K562 (cell line): ENCODE measurements around the gene HAGHL. TPM values are rescaled to one million over a fixed set of nuclear protein-coding genes. Genes with fewer than 3 reads are reported as not detected.

Experiments used
- ARHGAP35 ChIP-seq: fragments of 450-650 bp; IDR thresholded peaks from 2 replicates; pipeline ENCODE4 v1.6.1; 2018; ENCODE audit not compliant: partially characterized antibody
- ETS2 ChIP-seq: IDR thresholded peaks from 2 replicates; pipeline ENCODE4 v1.6.1; 2016; ENCODE audit warnings: borderline replicate concordance, missing genetic modification characterization, mild to moderate bottlenecking, moderate library complexity, missing compliant biosample characterization; ENCODE audit not compliant: poor library complexity, severe bottlenecking
- FOXA3 ChIP-seq, 2 experiments: fragments of 450-650 bp in 1 of 2; sonication (generic) in 1 of 2; formaldehyde crosslinking; IDR thresholded peaks in 1 of 2; conservative IDR thresholded peaks in 1 of 2; 2 replicates each; pipeline versions ENCODE4 v1.4.0 to v1.8.0; 2020 to 2022; ENCODE audit warnings: mild to moderate bottlenecking in 2 of 2, missing genetic modification reagents in 1 of 2
- JUN ChIP-seq, 2 experiments: sonication (generic) in 1 of 2; formaldehyde crosslinking in 1 of 2; IDR thresholded peaks; 2 replicates each; pipeline versions ENCODE4 v1.6.1 to v1.8.0; 2012 to 2022; ENCODE audit warnings: borderline replicate concordance in 2 of 2, mild to moderate bottlenecking in 2 of 2, improper control_type of control experiment in 1 of 2, low read depth in 1 of 2, low read length in 1 of 2, missing genetic modification reagents in 1 of 2
- KLF10 ChIP-seq: fragments of 250-450 bp; sonication (Bioruptor Pico); IDR thresholded peaks from 2 replicates; pipeline ENCODE4 v1.6.1; 2021; ENCODE audit warnings: matching md5 sums
- KLF13 ChIP-seq: fragments of 450-650 bp; IDR thresholded peaks from 2 replicates; pipeline ENCODE4 v1.6.1; 2016; ENCODE audit warnings: missing genetic modification characterization, low read depth, mild to moderate bottlenecking, missing compliant biosample characterization, moderate library complexity, borderline replicate concordance
- MTA3 ChIP-seq: fragments of 450-650 bp; formaldehyde crosslinking; IDR thresholded peaks from 2 replicates; pipeline ENCODE4 v1.6.1; 2017; ENCODE audit warnings: mild to moderate bottlenecking, borderline replicate concordance
- NR3C1 ChIP-seq: sonication (generic); formaldehyde crosslinking; IDR thresholded peaks from 2 replicates; pipeline ENCODE4 v1.8.1; 2022; ENCODE audit warnings: missing genetic modification reagents
- PHF8 ChIP-seq: fragments of 200-600 bp; sonication (generic); IDR thresholded peaks from 2 replicates; pipeline ENCODE4 v1.6.1; 2012; ENCODE audit warnings: mixed run types, mild to moderate bottlenecking, inconsistent platforms, low read length, moderate library complexity, borderline replicate concordance
- SOX6 ChIP-seq: fragments of 450-650 bp; IDR thresholded peaks from 2 replicates; pipeline ENCODE4 v1.6.1; 2014; ENCODE audit warnings: mild to moderate bottlenecking
- SRF ChIP-seq, 2 experiments: fragments of 250-450, 450-650 bp in 1 of 2; sonication (Bioruptor Pico) in 1 of 2; sonication (generic) in 1 of 2; formaldehyde crosslinking; IDR thresholded peaks; 2 replicates each; pipeline versions ENCODE4 v1.5.0 to v1.5.1; 2020 to 2022; ENCODE audit warnings: mild to moderate bottlenecking in 1 of 2, missing genetic modification reagents in 1 of 2
- TAF7 ChIP-seq: fragments of 450-650 bp; IDR thresholded peaks from 2 replicates; pipeline ENCODE4 v1.6.1; 2016; ENCODE audit warnings: missing genetic modification characterization, missing compliant biosample characterization
- TGIF2 ChIP-seq: sonication (generic); formaldehyde crosslinking; IDR thresholded peaks from 2 replicates; pipeline ENCODE4 v1.8.1; 2022; ENCODE audit warnings: mild to moderate bottlenecking, missing genetic modification reagents, moderate library complexity
- ZNF263 ChIP-seq: sonication (generic); formaldehyde crosslinking; IDR thresholded peaks from 2 replicates; pipeline ENCODE4 v1.8.0; 2022; ENCODE audit warnings: mild to moderate bottlenecking, missing genetic modification reagents, borderline replicate concordance
- polyA plus RNA-seq, 8 experiments: library from polyadenylated mRNA; depleted of rRNA in 4 of 8; stranded (reverse) in 5 of 8; unstranded in 3 of 8; fragments of >200 nt; fragmentation: Nextera tagmentation in 2 of 8; fragmentation: Illumina TruSeq in 1 of 8; extraction: Ambion mirVana in 2 of 8; extraction: Trizol in 1 of 8; gene quantifications; 2 replicates each; pipeline versions ENCODE4 v1.2.1 to v1.2.3, GENCODE V29; 2011 to 2014; ENCODE audit warnings: inconsistent platforms in 1 of 8, missing spikeins in 1 of 8
- total RNA-seq, 7 experiments: library from RNA; depleted of rRNA in 6 of 7; stranded (reverse); fragments of >200 nt in 6 of 7; fragmentation: Illumina TruSeq in 2 of 7; extraction: Trizol in 2 of 7; gene quantifications; 2 replicates each; pipeline versions ENCODE4 v1.2.1 to v1.2.3, GENCODE V29; 2011 to 2021; ENCODE audit warnings: low replicate concordance in 1 of 7
- TF ChIP-seq, protein P1 (sequence below), 2 experiments: IDR thresholded peaks; 2 replicates each; pipeline ENCODE4 v1.6.1; 2012; ENCODE audit warnings: improper control_type of control experiment in 2 of 2, low read depth in 2 of 2, low read length in 2 of 2, borderline replicate concordance in 1 of 2
- TF ChIP-seq, protein P2 (sequence below): conservative IDR thresholded peaks from 2 replicates; pipeline ENCODE4 v1.6.1; 2011; ENCODE audit warnings: low read depth, mild to moderate bottlenecking, low read length; ENCODE audit not compliant: control insufficient read depth
- TF ChIP-seq, protein P3 (sequence below): fragments of 450-650 bp; IDR thresholded peaks from 2 replicates; pipeline ENCODE4 v1.6.1; 2014; ENCODE audit warnings: low read depth, mild to moderate bottlenecking, moderate library complexity, borderline replicate concordance
- TF ChIP-seq, protein P4 (sequence below): fragments of 450-650 bp; IDR thresholded peaks from 2 replicates; pipeline ENCODE4 v1.6.1; 2016; ENCODE audit warnings: low read depth, mild to moderate bottlenecking, moderate library complexity

HAGHL gene
- total and polyA plus RNA-seq, 9 of the 15 experiments (the other 6 are each of a cell fraction or from before 2014, with no cell fraction given): 0.31 to 83.4 (median 20.7) TPM

DNA sequence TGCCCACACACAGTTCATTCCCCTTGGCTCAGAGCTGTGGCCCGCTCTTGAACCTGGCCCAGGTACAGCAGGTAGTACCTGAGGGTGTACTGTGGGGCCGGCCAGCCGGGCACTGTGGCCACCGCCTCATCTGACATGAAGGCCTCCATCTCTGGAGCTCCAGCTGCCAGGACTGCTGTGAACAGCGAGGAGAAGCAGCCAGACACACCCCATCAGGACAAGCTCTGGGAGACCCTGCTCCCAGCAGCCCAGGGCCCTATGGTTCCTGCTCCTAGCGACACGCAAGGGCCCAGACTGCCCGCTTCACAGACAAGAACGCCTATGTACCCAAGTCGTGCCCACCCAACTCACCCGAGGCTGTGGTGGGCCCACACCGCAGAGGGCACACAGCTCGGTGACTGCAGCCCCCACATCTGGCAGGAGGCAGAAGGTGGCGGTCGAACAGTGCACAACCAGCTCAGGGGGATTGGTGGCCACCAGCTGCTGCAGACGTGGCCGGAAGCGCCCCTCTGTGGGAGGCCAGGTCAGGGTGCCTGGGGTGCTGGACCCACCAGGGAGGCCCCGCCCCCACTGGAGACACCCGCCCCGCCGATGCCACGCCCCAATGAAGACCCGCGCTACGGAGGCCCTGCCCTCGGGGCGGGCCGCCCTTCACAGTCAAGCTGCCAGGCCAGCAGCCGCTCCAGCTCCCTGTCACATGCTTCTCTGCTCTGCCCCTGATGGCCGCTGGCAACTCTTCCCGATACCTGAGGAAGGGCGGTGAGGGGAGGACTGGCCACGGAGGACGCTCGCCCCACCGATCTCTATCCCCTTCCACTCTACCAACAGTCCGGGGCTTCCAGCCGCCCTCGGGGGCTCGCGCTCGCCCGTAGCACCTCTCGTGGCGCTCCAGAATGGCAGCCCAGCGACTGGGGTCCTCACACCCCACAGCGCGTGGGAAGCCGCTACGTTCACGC, 47.8 kb upstream of the HAGHL start (continued):
- TF ChIP-seq, protein P1, sequence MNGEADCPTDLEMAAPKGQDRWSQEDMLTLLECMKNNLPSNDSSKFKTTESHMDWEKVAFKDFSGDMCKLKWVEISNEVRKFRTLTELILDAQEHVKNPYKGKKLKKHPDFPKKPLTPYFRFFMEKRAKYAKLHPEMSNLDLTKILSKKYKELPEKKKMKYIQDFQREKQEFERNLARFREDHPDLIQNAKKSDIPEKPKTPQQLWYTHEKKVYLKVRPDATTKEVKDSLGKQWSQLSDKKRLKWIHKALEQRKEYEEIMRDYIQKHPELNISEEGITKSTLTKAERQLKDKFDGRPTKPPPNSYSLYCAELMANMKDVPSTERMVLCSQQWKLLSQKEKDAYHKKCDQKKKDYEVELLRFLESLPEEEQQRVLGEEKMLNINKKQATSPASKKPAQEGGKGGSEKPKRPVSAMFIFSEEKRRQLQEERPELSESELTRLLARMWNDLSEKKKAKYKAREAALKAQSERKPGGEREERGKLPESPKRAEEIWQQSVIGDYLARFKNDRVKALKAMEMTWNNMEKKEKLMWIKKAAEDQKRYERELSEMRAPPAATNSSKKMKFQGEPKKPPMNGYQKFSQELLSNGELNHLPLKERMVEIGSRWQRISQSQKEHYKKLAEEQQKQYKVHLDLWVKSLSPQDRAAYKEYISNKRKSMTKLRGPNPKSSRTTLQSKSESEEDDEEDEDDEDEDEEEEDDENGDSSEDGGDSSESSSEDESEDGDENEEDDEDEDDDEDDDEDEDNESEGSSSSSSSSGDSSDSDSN (IDR thresholded peaks at IDR 0.05; ENCODE audit: borderline replicate concordance in 1 of 2, low read depth in 2 of 2, low read length in 2 of 2): no peak
- TF ChIP-seq ETS2 (tag): no peak
- TF ChIP-seq TAF7 (tag): peak; percentile 40; the same call in 1 of the 2 replicates
- TF ChIP-seq KLF13 (tag): peak; percentile 28; the same call in 1 of the 2 replicates
- peak; percentile 14; the same call in 1 of the 2 replicates for TF ChIP-seq MTA3
- TF ChIP-seq, protein P2, sequence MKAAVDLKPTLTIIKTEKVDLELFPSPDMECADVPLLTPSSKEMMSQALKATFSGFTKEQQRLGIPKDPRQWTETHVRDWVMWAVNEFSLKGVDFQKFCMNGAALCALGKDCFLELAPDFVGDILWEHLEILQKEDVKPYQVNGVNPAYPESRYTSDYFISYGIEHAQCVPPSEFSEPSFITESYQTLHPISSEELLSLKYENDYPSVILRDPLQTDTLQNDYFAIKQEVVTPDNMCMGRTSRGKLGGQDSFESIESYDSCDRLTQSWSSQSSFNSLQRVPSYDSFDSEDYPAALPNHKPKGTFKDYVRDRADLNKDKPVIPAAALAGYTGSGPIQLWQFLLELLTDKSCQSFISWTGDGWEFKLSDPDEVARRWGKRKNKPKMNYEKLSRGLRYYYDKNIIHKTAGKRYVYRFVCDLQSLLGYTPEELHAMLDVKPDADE: 0 out of 2 replicates have a peak, but pooled peaks have one; percentile 30
- TF ChIP-seq ZNF263: peak; percentile 79
- TF ChIP-seq NR3C1 (CRISPR knock-in tag): no peak
- TF ChIP-seq, protein P3, sequence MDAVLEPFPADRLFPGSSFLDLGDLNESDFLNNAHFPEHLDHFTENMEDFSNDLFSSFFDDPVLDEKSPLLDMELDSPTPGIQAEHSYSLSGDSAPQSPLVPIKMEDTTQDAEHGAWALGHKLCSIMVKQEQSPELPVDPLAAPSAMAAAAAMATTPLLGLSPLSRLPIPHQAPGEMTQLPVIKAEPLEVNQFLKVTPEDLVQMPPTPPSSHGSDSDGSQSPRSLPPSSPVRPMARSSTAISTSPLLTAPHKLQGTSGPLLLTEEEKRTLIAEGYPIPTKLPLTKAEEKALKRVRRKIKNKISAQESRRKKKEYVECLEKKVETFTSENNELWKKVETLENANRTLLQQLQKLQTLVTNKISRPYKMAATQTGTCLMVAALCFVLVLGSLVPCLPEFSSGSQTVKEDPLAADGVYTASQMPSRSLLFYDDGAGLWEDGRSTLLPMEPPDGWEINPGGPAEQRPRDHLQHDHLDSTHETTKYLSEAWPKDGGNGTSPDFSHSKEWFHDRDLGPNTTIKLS: no peak; the same call in 1 of the 2 replicates
- no peak for TF ChIP-seq SOX6
- TF ChIP-seq, protein P4, sequence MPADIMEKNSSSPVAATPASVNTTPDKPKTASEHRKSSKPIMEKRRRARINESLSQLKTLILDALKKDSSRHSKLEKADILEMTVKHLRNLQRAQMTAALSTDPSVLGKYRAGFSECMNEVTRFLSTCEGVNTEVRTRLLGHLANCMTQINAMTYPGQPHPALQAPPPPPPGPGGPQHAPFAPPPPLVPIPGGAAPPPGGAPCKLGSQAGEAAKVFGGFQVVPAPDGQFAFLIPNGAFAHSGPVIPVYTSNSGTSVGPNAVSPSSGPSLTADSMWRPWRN: no peak
- TF ChIP-seq SRF (CRISPR knock-in tag; IDR thresholded peaks at IDR 0.05): no peak; a peak in 1 of 4 replicates
- peak; percentile 15; the same call in 1 of the 2 replicates for TF ChIP-seq JUN (IDR thresholded peaks at IDR 0.05; ENCODE audit: borderline replicate concordance, low read depth, low read length)
- TF ChIP-seq JUN (CRISPR knock-in tag; IDR thresholded peaks at IDR 0.05; ENCODE audit: borderline replicate concordance): no peak
- TF ChIP-seq TGIF2: no peak
- peak; percentile 72; the same call in 1 of the 2 replicates for TF ChIP-seq PHF8
- no peak for TF ChIP-seq ARHGAP35
- TF ChIP-seq KLF10 (CRISPR knock-in tag): no peak
- no peak for TF ChIP-seq FOXA3 (CRISPR knock-in tag; conservative IDR thresholded peaks at IDR 0.05 in 1 of 2, IDR thresholded peaks at IDR 0.05 in 1 of 2)
